ENCODE measurements around the gene USH1G. TPM values are rescaled to one million over a fixed set of nuclear protein-coding genes. Genes with fewer than 3 reads are reported as not detected.

The USH1G gene
- total and polyA plus RNA-seq, 8 donors: 0.06 to 0.13 (median 0.12) TPM; not detected in 3

DNA sequence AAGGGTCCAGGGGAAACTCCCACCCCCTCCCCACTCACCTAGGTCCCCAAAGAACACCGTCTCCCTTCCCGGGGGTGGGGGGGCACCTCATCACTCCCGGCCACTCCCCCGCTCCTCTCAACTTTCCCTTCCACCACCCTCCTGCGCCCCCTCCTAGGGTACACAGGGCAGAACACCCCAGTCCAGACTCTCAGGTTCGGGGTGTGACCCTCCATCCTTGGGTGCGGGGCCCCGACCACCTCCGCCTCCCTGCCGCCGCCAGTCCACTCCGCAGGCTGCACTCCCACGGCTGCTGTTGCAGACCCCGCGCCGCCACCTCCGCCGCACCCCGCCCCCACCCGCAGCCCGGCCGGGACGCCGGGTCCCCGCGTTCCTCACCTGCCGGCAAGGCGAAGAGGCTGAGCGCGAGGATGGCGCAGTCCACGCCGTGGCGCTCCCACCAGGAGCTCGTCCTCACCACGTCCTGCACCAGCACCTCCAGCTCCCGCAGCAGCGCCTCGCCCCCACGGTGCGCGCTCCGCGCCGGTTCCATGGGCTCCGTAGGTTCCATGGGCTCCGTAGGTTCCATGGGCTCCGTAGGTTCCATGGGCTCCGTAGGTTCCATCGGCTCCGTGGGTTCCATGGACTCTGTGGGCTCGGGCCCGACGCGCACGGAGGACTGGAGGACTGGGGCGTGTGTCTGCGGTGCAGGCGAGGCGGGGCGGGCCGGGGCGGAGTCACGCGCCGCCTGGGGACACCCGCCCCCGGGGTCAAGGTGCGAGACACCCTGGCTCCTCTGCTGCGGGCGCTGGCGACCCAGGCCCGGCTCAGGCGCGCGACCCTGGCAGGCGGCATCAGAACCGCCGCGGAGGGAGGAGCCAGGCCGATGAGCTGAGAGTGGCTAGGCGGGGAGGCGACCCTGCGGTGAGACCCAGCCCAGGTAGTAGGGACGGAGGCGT, 29.8 kb downstream of the USH1G start, which contains the start of gene FADS6:
FADS6 (minus strand) TSS at position 660 of the 938 bp plus-strand sequence; CDS start at position 622, 38 bp downstream.
- H3K36me3 ChIP-seq: no peaks in the 10 kb centered on the region
- H3K27me3 ChIP-seq: peaks cover 39 to 83% of the 10 kb centered on the region in 2 donors
- peaks cover 0 to 17% of the 10 kb centered on the region in 2 donors for H3K4me1 ChIP-seq
- no peaks in the 10 kb centered on the region for H3K9me3 ChIP-seq
- TF ChIP-seq, protein P1, sequence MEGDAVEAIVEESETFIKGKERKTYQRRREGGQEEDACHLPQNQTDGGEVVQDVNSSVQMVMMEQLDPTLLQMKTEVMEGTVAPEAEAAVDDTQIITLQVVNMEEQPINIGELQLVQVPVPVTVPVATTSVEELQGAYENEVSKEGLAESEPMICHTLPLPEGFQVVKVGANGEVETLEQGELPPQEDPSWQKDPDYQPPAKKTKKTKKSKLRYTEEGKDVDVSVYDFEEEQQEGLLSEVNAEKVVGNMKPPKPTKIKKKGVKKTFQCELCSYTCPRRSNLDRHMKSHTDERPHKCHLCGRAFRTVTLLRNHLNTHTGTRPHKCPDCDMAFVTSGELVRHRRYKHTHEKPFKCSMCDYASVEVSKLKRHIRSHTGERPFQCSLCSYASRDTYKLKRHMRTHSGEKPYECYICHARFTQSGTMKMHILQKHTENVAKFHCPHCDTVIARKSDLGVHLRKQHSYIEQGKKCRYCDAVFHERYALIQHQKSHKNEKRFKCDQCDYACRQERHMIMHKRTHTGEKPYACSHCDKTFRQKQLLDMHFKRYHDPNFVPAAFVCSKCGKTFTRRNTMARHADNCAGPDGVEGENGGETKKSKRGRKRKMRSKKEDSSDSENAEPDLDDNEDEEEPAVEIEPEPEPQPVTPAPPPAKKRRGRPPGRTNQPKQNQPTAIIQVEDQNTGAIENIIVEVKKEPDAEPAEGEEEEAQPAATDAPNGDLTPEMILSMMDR (IDR thresholded peaks at IDR 0.05): no peak
- no peak within 1 kb of the TSS for H3K27ac ChIP-seq
- no peak for DNase-seq
- intact Hi-C loops (cut with DNase I): no loop called here
- ATAC-seq: peak; percentile 43
- H3K4me3 ChIP-seq: peak within 1 kb of the TSS in 1 of 2 donors; percentile 4

DNA sequence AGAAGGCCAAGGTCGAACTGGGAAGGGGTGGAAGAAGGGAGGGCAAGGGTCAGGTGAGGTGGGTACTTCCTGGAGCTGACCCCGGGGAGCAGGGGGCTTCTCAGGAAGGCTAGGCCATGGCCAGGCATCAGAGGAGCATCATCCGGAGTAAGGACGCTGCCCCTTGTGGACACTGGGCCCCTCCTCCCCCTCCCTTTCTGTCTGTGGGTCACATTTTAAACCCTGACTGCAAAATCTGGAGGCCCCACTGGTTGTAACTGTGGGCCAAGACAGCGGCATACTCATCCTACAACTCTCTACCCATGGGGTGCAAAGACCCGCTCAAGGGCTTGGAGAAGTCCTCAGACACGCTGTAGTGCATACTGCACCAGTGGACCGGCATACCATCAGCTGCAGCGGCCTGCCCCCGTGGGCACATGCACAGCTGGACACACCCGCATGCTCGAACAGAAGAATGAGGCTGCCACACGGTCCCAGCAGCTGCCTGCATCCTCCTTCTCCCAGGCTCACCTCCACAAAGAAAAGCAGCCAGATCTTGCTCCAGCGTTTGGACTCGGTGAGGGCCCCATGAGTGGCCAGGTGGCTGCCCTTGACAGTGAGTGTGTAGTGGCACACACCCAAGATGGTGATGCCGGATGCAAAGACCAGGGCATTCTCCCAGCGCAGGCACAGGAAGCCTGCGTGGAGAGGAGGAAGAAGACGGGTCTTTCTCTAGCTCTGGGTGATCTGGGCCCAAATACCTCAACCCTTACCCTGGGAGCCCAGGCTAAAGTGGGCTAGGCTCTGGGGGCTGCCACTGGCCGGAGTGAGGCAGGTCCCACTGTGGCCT, 30.8 kb downstream of the USH1G start:
- Histone ChIP-seq H3K27me3 (peaks cover 39 to 87% of the 10 kb centered on the region in 2 donors), H3K36me3 (no peaks in the 10 kb centered on the region), H3K4me3 (no peak overlapping the region), H3K9me3 (no peaks in the 10 kb centered on the region), H3K4me1 (peaks cover 0 to 17% of the 10 kb centered on the region in 2 donors), H3K27ac (no peak overlapping the region)
- DNase-seq (peak in 2 of 4 donors; percentile 36 to 47), ATAC-seq (peak; percentile 83)
- intact Hi-C loops (cut with DNase I): no loop called here
- TF ChIP-seq, protein P1 (IDR thresholded peaks at IDR 0.05): no peak

DNA sequence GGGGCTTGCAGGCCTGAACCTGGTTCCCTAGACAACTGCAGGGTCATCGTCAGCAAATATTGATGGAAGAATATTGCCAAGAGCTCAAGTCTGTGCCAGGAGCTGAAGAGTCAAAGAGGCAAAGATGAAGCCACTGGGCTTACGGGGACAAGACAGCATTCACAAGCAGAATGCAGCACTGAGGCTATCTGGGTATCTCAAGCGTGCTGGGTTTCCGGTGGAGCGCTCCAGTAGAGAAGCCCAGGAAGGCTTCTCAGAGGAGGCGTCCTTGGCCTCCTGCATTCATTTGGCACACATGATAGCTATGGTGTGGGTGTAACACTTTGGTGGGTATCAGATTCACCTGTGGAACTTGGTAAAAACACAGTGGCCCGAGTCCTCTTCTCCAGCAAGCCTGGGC, 32.5 kb downstream of the USH1G start:
- ATAC-seq: no peak

DNA sequence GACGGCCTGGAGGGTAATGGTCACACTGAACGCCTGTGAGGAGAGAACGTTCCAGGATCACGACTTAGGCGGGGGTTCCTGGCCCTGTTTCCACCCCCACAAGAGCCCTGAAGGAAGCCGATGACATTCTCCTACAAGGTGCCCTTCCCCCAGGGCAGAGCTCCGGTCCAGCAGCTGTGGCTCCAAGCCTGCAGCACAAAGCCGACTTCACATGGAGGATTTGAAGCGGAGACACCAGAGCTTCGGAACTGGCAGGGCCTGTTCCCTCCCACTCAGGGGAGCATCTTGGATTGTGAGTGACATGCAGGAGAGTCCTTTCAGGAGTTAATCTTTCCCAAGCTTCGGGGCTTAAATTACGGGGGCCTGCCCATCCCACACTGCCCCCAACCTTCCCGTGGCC, 34.6 kb downstream of the USH1G start:
- H3K27ac ChIP-seq: no peak overlapping the region
- H3K27me3 ChIP-seq: peaks cover 16 to 85% of the 10 kb centered on the region in 2 donors
- intact Hi-C loops (cut with DNase I): no loop called here
- DNase-seq: no peak
- ATAC-seq: no peak
- no peaks in the 10 kb centered on the region for H3K36me3 ChIP-seq
- H3K4me3 ChIP-seq: no peak overlapping the region
- TF ChIP-seq, protein P1 (IDR thresholded peaks at IDR 0.05): no peak
- H3K9me3 ChIP-seq: no peaks in the 10 kb centered on the region
- H3K4me1 ChIP-seq: peaks cover 0 to 10% of the 10 kb centered on the region in 2 donors

More for the DNA sequence above, 32.5 kb downstream of the USH1G start:
- Histone ChIP-seq H3K27me3 (peaks cover 34 to 91% of the 10 kb centered on the region in 2 donors), H3K36me3 (no peaks in the 10 kb centered on the region), H3K9me3 (no peaks in the 10 kb centered on the region), H3K4me1 (peaks cover 0 to 17% of the 10 kb centered on the region in 2 donors), H3K27ac (no peak overlapping the region), H3K4me3 (no peak overlapping the region)
- intact Hi-C loops (cut with DNase I): no loop called here
- TF ChIP-seq, protein P1 (IDR thresholded peaks at IDR 0.05): no peak
- peak in 1 of 4 donors; percentile 3 for DNase-seq

Data from left lung (tissue), 10 donors.